T-helper 1 cell treated with Interleukin-12 subunit alpha and Interleukin-12 subunit beta and Interleukin-4 antibody, amounts not matched to agents 30 μg/mL and 1 μg/mL, for 36 hours (primary cell): ENCODE measurements around the gene COX19.
"Not testable (repeated sequence)": the region's sequence is repeated elsewhere in the genome, so short reads cannot be mapped to it uniquely, and the experiment has no call there.

Experiments used
- H3K27ac Mint-ChIP-seq: one replicate; pipeline ENCODE4 v1.8.0; 2021; ENCODE audit warnings: mild to moderate bottlenecking, mixed read lengths
- H3K27me3 Mint-ChIP-seq: one replicate; pipeline ENCODE4 v1.8.0; 2021; ENCODE audit warnings: low read depth, mixed read lengths
- H3K36me3 Mint-ChIP-seq: one replicate; pipeline ENCODE4 v1.8.0; 2021; ENCODE audit warnings: low read depth, mixed read lengths
- H3K4me1 Mint-ChIP-seq: one replicate; pipeline ENCODE4 v1.8.0; 2021; ENCODE audit warnings: low read depth, mixed read lengths
- H3K4me3 Mint-ChIP-seq: one replicate; pipeline ENCODE4 v1.8.0; 2021; ENCODE audit warnings: mild to moderate bottlenecking, moderate library complexity, mixed read lengths
- H3K9me3 Mint-ChIP-seq: one replicate; pipeline ENCODE4 v1.8.0; 2021; ENCODE audit warnings: mixed read lengths

COX19 gene

GRCh38 chr7:1002026-1002425 is 26.7 kb upstream of the COX19 start:
- H3K4me3 Mint-ChIP-seq, H3K27me3 Mint-ChIP-seq, H3K4me1 Mint-ChIP-seq, H3K9me3 Mint-ChIP-seq, H3K36me3 Mint-ChIP-seq, H3K27ac Mint-ChIP-seq: not testable (repeated sequence)

GRCh38 chr7:1001069-1001770 is 25.9 kb upstream of the COX19 start:
- not testable (repeated sequence) for H3K4me1 Mint-ChIP-seq, H3K9me3 Mint-ChIP-seq, H3K27ac Mint-ChIP-seq, H3K36me3 Mint-ChIP-seq, H3K4me3 Mint-ChIP-seq, H3K27me3 Mint-ChIP-seq

GRCh38 chr7:999941-1000935 is 24.9 kb upstream of the COX19 start:
- Mint-ChIP-seq H3K27ac (no peak overlapping the region), H3K36me3 (no peaks in the 10 kb centered on the region), H3K4me3 (no peak overlapping the region), H3K27me3 (no peaks in the 10 kb centered on the region), H3K9me3 (no peaks in the 10 kb centered on the region), H3K4me1 (no peaks in the 10 kb centered on the region)

- no peak overlapping the region for H3K4me3 Mint-ChIP-seq
- H3K36me3 Mint-ChIP-seq, result no peaks in the 10 kb centered on the region
- no peak overlapping the region for H3K27ac Mint-ChIP-seq
- no peaks in the 10 kb centered on the region for H3K27me3 Mint-ChIP-seq
- H3K9me3 Mint-ChIP-seq, result no peaks in the 10 kb centered on the region
- H3K4me1 Mint-ChIP-seq, result no peaks in the 10 kb centered on the region
These were observed 24.0 kb upstream of the COX19 start for GRCh38 chr7:999149-999879.

GRCh38 chr7:997404-998395 is 22.4 kb upstream of the COX19 start:
- Mint-ChIP-seq H3K27me3 (no peaks in the 10 kb centered on the region), H3K4me1 (peaks cover 2% of the 10 kb centered on the region), H3K9me3 (no peaks in the 10 kb centered on the region), H3K4me3 (no peak overlapping the region), H3K27ac (no peak overlapping the region), H3K36me3 (no peaks in the 10 kb centered on the region)

- Mint-ChIP-seq H3K36me3 (no peaks in the 10 kb centered on the region), H3K4me3 (no peak overlapping the region), H3K27me3 (no peaks in the 10 kb centered on the region), H3K4me1 (peaks cover 2% of the 10 kb centered on the region), H3K27ac (no peak overlapping the region), H3K9me3 (no peaks in the 10 kb centered on the region)
These were observed 20.9 kb upstream of the COX19 start for GRCh38 chr7:996079-996872.

GRCh38 chr7:995571-995970 is 20.2 kb upstream of the COX19 start:
- Mint-ChIP-seq H3K9me3 (no peaks in the 10 kb centered on the region), H3K4me1 (peaks cover 2% of the 10 kb centered on the region), H3K27me3 (no peaks in the 10 kb centered on the region), H3K36me3 (no peaks in the 10 kb centered on the region), H3K4me3 (no peak overlapping the region), H3K27ac (no peak overlapping the region)

GRCh38 chr7:994592-995308 is 19.4 kb upstream of the COX19 start:
- H3K4me3 Mint-ChIP-seq, result no peak overlapping the region
- no peaks in the 10 kb centered on the region for H3K9me3 Mint-ChIP-seq
- no peaks in the 10 kb centered on the region for H3K36me3 Mint-ChIP-seq
- H3K27me3 Mint-ChIP-seq, result no peaks in the 10 kb centered on the region
- H3K27ac Mint-ChIP-seq, result no peak overlapping the region
- H3K4me1 Mint-ChIP-seq, result peaks cover 2% of the 10 kb centered on the region

- no peak overlapping the region for H3K4me3 Mint-ChIP-seq
- H3K36me3 Mint-ChIP-seq, result no peaks in the 10 kb centered on the region
These were observed 17.6 kb upstream of the COX19 start for GRCh38 chr7:992709-993607.

GRCh38 chr7:991729-992656 is 16.6 kb upstream of the COX19 start:
- Mint-ChIP-seq H3K36me3 (no peaks in the 10 kb centered on the region), H3K9me3 (no peaks in the 10 kb centered on the region), H3K4me3 (no peak overlapping the region), H3K27ac (no peak overlapping the region), H3K27me3 (no peaks in the 10 kb centered on the region), H3K4me1 (peaks cover 2% of the 10 kb centered on the region)

More at GRCh38 chr7:992709-993607, 17.6 kb upstream of the COX19 start:
- Mint-ChIP-seq H3K9me3 (no peaks in the 10 kb centered on the region), H3K4me1 (peaks cover 2% of the 10 kb centered on the region), H3K27ac (no peak overlapping the region), H3K27me3 (no peaks in the 10 kb centered on the region)
